Vagina (tissue), 2 donors: Measurements from ENCODE around the gene CRYBA2.

Experiments used
- CTCF ChIP-seq, 3 experiments: fragments of 450-650 bp in 2 of 3; fragments of 200-600 bp in 1 of 3; sonication (generic) in 1 of 3; IDR thresholded peaks; one replicate each; pipeline ENCODE4 v1.5.1; 2017 to 2019; ENCODE audit warnings: antibody characterized with exemption in 3 of 3, mild to moderate bottlenecking in 2 of 3, moderate library complexity in 2 of 3
- POLR2A ChIP-seq, 2 donors: fragments of 450-650 bp; IDR thresholded peaks; one replicate each; pipeline ENCODE4 v1.6.1; 2017; ENCODE audit warnings: antibody characterized with exemption in 2 of 2, mild to moderate bottlenecking in 2 of 2, moderate library complexity in 2 of 2
- POLR2AphosphoS5 ChIP-seq, 2 donors: sonication (generic); formaldehyde crosslinking; IDR thresholded peaks; one replicate each; pipeline ENCODE4 v1.9.0; 2017; ENCODE audit warnings: antibody characterized with exemption in 2 of 2, mild to moderate bottlenecking in 2 of 2, low read depth in 1 of 2; ENCODE audit not compliant: insufficient read depth in 1 of 2

- TF ChIP-seq CTCF (IDR thresholded peaks at IDR 0.05): no peak
- TF ChIP-seq POLR2A (IDR thresholded peaks at IDR 0.05): no peak
- TF ChIP-seq POLR2AphosphoS5 (IDR thresholded peaks at IDR 0.05; ENCODE audit: insufficient read depth in 1 of 2, low read depth in 1 of 2): no peak
Observed at GRCh38 chr2:218961229-218961628, 32.0 kb downstream of the CRYBA2 start.
